Ovary (tissue), 9 donors: ENCODE data around the gene PABPC1L. TPM values are rescaled to one million over a fixed set of nuclear protein-coding genes. Genes with fewer than 3 reads are reported as not detected.

ENCODE experiments used
- DNase-seq, 5 donors: peaks; one replicate each; pipeline ENCODE4 v3.0.0-alpha.2; 2019 to 2020
- H3K27ac ChIP-seq, 2 donors: fragments of 200-600 bp; one replicate each; pipeline versions ENCODE4 v1.5.1 to v1.8.0; 2019 to 2022
- H3K27me3 ChIP-seq: fragments of 200-600 bp; one replicate; pipeline ENCODE4 v1.8.0; 2022
- H3K36me3 ChIP-seq: fragments of 200-600 bp; sonication (generic); one replicate; pipeline ENCODE4 v1.5.1; 2019
- H3K4me1 ChIP-seq: one replicate; pipeline ENCODE4 v1.8.1; 2013; ENCODE audit warnings: mild to moderate bottlenecking, moderate library complexity; ENCODE audit not compliant: insufficient read depth
- H3K4me3 ChIP-seq: fragments of 200-600 bp; sonication (generic); one replicate; pipeline ENCODE4 v1.5.1; 2017
- H3K9me3 ChIP-seq, 2 donors: fragments of 200-600 bp in 1 of 2; sonication (generic) in 1 of 2; one replicate each; pipeline versions ENCODE4 v1.5.1 to v1.8.1; 2013 to 2019; ENCODE audit warnings: mild to moderate bottlenecking in 1 of 2, moderate library complexity in 1 of 2
- EP300 ChIP-seq: sonication (generic); formaldehyde crosslinking; IDR thresholded peaks from one replicate; pipeline ENCODE4 v1.6.1; 2017; ENCODE audit warnings: antibody characterized with exemption
- POLR2A ChIP-seq: fragments of 450-650 bp; IDR thresholded peaks from one replicate; pipeline ENCODE4 v1.6.1; 2017; ENCODE audit warnings: antibody characterized with exemption, mild to moderate bottlenecking, moderate library complexity
- WGBS, 3 donors: extraction: QIAGEN DNeasy Blood & Tissue Kit in 1 of 3; methylation state at CpG; one replicate each; pipeline versions ENCODE4 v1.1.5 to v1.1.7; 2013 to 2017; 5-methylcytosine and 5-hydroxymethylcytosine counted together
- intact Hi-C, 4 donors: fragments of 100-400 bp; cut with DNase I; formaldehyde crosslinking; loops; one replicate each; pipeline versions ENCODE4 v1.11.0 to v1.15.1; 2022 to 2023
- polyA plus RNA-seq, 2 donors: library from polyadenylated mRNA; stranded (reverse); fragments of 200-250 nt in 1 of 2; fragments of 350-450 nt in 1 of 2; fragmentation: Illumina TruSeq in 1 of 2; extraction: RNeasy Lipid Tissue Mini Kit (QIAGEN cat#74804) in 1 of 2; gene quantifications; one replicate each; pipeline ENCODE4 v1.2.3, GENCODE V29; 2013 to 2014
- total RNA-seq, 7 donors: library from RNA; depleted of rRNA in 2 of 7; stranded (reverse); fragments of >200 nt in 2 of 7; fragmentation: NEBNext Ultra II Directional in 3 of 7; extraction: Animal tissue kit (Norgen Biotek cat#: 25700) in 3 of 7; gene quantifications; one replicate each; pipeline versions ENCODE4 v1.1.0 to v1.2.4, GENCODE V29; 2016 to 2023
- TF ChIP-seq, protein P1 (sequence below), 3 donors: fragments of 450-650 bp in 2 of 3; fragments of 200-600 bp in 1 of 3; IDR thresholded peaks; one replicate each; pipeline versions ENCODE4 v1.5.1 to v1.8.0; 2016 to 2022; ENCODE audit warnings: antibody characterized with exemption in 3 of 3, mild to moderate bottlenecking in 1 of 3
- donor health status: DM: no; HTN: no; CAD: no; lungs with moderate emphysema.
- donor health status: DM: no; HTN: no; CAD: no.
- donor health status: Bipolar disorder and iron deficiency.
- donor health status: DM: yes; HTN: yes; CAD: no.
- donor health status: DM: no; HTN: no; CAD: no.
- donor health status: DM: yes; HTN: yes; CAD: no.

Gene PABPC1L
- total and polyA plus RNA-seq, 9 donors, result 13.3 to 34.9 (median 21.9) TPM

DNA sequence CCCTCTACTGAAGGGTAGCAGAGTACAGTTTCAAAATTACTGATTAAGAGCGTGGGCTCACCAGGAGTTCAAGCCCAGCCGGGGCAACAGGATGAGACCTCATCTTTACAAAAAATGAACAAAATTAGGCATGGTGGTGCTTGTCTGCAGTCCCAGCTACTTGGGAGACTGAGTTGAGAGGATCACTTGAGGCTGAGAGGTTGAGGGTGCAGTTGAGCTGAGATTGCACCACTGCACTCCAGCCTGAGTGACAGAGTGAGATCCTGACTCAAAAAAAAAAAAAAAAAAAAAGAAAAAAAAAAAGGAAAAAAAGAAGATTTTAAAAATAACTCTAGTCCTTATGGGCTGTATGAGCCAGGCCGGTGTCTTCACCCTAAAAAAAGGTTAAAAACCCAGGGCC is 18.7 kb downstream of the PABPC1L start:
- H3K27me3 ChIP-seq, result no peaks in the 10 kb centered on the region
- WGBS, 3 donors, result 77 to 81% (median 79%) methylated on average over 3 of the region's 3 CpGs
- no peaks in the 10 kb centered on the region for H3K9me3 ChIP-seq
- no peak overlapping the region for H3K4me3 ChIP-seq
- H3K36me3 ChIP-seq, result no peaks in the 10 kb centered on the region
- no peak overlapping the region for H3K27ac ChIP-seq
- H3K4me1 ChIP-seq, result no peaks in the 10 kb centered on the region
- no peak for DNase-seq
- no peak for TF ChIP-seq POLR2A
- TF ChIP-seq, protein P1, sequence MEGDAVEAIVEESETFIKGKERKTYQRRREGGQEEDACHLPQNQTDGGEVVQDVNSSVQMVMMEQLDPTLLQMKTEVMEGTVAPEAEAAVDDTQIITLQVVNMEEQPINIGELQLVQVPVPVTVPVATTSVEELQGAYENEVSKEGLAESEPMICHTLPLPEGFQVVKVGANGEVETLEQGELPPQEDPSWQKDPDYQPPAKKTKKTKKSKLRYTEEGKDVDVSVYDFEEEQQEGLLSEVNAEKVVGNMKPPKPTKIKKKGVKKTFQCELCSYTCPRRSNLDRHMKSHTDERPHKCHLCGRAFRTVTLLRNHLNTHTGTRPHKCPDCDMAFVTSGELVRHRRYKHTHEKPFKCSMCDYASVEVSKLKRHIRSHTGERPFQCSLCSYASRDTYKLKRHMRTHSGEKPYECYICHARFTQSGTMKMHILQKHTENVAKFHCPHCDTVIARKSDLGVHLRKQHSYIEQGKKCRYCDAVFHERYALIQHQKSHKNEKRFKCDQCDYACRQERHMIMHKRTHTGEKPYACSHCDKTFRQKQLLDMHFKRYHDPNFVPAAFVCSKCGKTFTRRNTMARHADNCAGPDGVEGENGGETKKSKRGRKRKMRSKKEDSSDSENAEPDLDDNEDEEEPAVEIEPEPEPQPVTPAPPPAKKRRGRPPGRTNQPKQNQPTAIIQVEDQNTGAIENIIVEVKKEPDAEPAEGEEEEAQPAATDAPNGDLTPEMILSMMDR (IDR thresholded peaks at IDR 0.05), result no peak
- intact Hi-C loops, result no loop called here

DNA sequence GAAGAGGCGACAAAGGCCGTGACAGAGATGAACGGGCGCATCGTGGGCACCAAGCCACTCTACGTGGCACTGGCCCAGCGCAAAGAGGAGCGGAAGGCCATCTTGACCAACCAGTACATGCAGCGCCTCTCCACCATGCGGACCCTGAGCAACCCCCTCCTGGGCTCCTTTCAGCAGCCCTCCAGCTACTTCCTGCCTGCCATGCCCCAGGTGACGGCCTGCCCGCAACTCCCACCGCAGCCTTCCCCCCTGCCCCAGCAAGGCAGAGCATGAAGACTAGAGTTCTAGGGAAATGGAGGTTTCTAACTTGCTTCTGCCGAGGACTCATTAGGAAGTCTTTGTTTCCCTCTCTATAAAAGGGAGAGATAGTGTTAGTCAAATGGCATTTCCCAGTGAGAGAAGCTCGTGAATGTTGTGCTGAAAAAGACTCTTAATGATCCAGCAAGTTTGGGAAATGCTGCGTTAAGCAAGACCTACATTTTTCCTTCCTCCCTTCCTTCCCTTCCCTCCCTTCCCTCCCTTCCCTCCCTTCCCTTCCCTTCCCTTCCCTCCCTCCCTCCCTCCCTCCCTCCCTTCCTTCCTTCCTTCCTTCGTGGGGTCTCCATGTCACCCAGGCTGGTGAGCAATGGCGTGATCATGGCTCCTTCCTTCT is 20.8 kb downstream of the PABPC1L start:
- H3K4me3 ChIP-seq, result no peak overlapping the region
- WGBS, 3 donors, result 93 to 95% (median 93%) methylated on average over 17 to 18 of the region's 18 CpGs
- no peaks in the 10 kb centered on the region for H3K9me3 ChIP-seq
- TF ChIP-seq EP300 (no peak), POLR2A (no peak)
- TF ChIP-seq, protein P1 (IDR thresholded peaks at IDR 0.05), result no peak
- DNase-seq, result no peak
- H3K27ac ChIP-seq, result no peak overlapping the region
- H3K4me1 ChIP-seq, result no peaks in the 10 kb centered on the region
- H3K27me3 ChIP-seq, result no peaks in the 10 kb centered on the region
- no peaks in the 10 kb centered on the region for H3K36me3 ChIP-seq
- intact Hi-C loops, result no loop called here

DNA sequence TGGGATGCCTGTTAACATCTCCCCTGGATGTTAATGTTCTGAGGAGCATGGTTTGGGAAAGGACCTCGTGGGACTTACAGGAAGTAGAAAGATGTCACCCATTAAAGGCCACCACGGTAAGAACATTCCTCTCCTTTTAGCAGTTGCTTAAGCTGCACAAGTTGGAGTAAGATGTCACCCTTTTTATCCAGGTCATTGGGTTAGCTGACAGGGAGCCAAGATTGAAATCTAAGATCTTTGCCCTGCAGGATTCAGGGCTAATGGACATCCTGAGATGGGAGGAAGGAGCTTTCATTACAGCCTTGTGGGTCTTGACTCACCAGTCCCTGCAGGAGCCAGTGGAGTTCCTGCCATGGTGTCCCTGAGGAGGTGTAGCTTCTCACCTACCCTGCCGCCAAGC is 22.1 kb downstream of the PABPC1L start:
- Histone ChIP-seq H3K4me3 (no peak overlapping the region), H3K4me1 (no peaks in the 10 kb centered on the region), H3K27me3 (no peaks in the 10 kb centered on the region), H3K27ac (no peak overlapping the region), H3K9me3 (no peaks in the 10 kb centered on the region), H3K36me3 (no peaks in the 10 kb centered on the region)
- no peak for DNase-seq
- intact Hi-C loops, result no loop called here
- 84 to 94% (median 87%) methylated on average over 3 of the region's 3 CpGs for WGBS, 3 donors
- TF ChIP-seq POLR2A, result no peak
- no peak for TF ChIP-seq EP300
- TF ChIP-seq, protein P1 (IDR thresholded peaks at IDR 0.05), result no peak

DNA sequence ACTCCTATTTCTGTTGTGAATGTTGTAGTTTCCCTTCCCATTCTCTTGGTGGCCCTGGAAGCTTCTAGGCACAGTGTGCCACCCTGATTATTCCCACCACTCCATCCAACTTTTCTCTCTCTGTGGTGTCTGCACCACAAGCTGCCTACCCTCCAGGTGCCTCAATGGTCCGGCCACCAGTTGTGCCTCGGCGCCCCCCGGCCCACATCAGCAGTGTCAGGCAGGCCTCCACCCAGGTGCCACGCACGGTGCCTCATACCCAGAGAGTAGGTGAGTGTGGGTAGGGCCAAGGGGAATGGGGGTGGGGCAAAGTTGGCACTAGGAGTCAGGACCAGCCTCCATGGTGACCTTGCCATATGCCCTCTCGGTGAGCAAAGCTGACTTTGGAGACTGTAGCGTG is 23.1 kb downstream of the PABPC1L start:
- intact Hi-C loops, result no loop called here
- no peaks in the 10 kb centered on the region for H3K4me1 ChIP-seq
- no peak for TF ChIP-seq POLR2A
- no peak for TF ChIP-seq EP300
- TF ChIP-seq, protein P1 (IDR thresholded peaks at IDR 0.05), result no peak
- H3K4me3 ChIP-seq, result no peak overlapping the region
- no peaks in the 10 kb centered on the region for H3K36me3 ChIP-seq
- H3K9me3 ChIP-seq, result no peaks in the 10 kb centered on the region
- H3K27ac ChIP-seq, result no peak overlapping the region
- H3K27me3 ChIP-seq, result no peaks in the 10 kb centered on the region
- DNase-seq, result no peak
- WGBS, 3 donors, result 95 to 97% (median 96%) methylated on average over 8 of the region's 8 CpGs
